NCI-H82 treated with DMSO at 0.1 percent for 48 hours (cell line): ENCODE measurements around the gene KRTAP10-4.
"Not testable (repeated sequence)": the region's sequence is repeated elsewhere in the genome, so short reads cannot be mapped to it uniquely, and the experiment has no call there.

ENCODE experiments used
- DNase-seq: peaks from one replicate; lab custom pipeline; 2025; ENCODE audit not compliant: unreplicated experiment; lab: John Stamatoyannopoulos, UW

Gene KRTAP10-4

GRCh38 chr21:44556879-44557278 lies 16.6 kb upstream of the KRTAP10-4 start:
- DNase-seq: no peak

- no peak for DNase-seq
Measured at GRCh38 chr21:44557491-44558328, 15.8 kb upstream of the KRTAP10-4 start.

- not testable (repeated sequence) for DNase-seq
Measured at GRCh38 chr21:44558329-44558675, 15.2 kb upstream of the KRTAP10-4 start.

- no peak for DNase-seq
Measured at GRCh38 chr21:44558695-44559094, 14.8 kb upstream of the KRTAP10-4 start, which contains the start of gene KRTAP10-3. KRTAP10-3 (minus strand) TSS chr21:44558795; CDS start chr21:44558715, 80 bp downstream.

GRCh38 chr21:44564099-44564498 lies 9.4 kb upstream of the KRTAP10-4 start:
- DNase-seq: no peak

GRCh38 chr21:44564886-44565598 lies 8.5 kb upstream of the KRTAP10-4 start:
- DNase-seq: no peak

- no peak for DNase-seq
Measured at GRCh38 chr21:44566403-44566802, 7.1 kb upstream of the KRTAP10-4 start.

- DNase-seq: no peak
Measured at GRCh38 chr21:44567481-44568171, 5.9 kb upstream of the KRTAP10-4 start.

GRCh38 chr21:44568261-44568660 lies 5.3 kb upstream of the KRTAP10-4 start:
- no peak for DNase-seq

GRCh38 chr21:44568667-44569556 lies 4.6 kb upstream of the KRTAP10-4 start:
- no peak for DNase-seq

- DNase-seq: no peak
Measured at GRCh38 chr21:44569861-44570517, 3.5 kb upstream of the KRTAP10-4 start.

- DNase-seq: no peak
Measured at GRCh38 chr21:44571296-44571695, 2.2 kb upstream of the KRTAP10-4 start.

GRCh38 chr21:44571844-44572782 lies 1.4 kb upstream of the KRTAP10-4 start:
- no peak for DNase-seq

- DNase-seq: no peak
Measured at GRCh38 chr21:44572959-44573583, 458 bp upstream of the KRTAP10-4 start.

- DNase-seq: no peak
Measured at GRCh38 chr21:44574457-44575306, 1.2 kb downstream of the KRTAP10-4 start.

GRCh38 chr21:44575307-44576024 lies 1.9 kb downstream of the KRTAP10-4 start:
- DNase-seq: no peak

- no peak for DNase-seq
Measured at GRCh38 chr21:44576025-44576420, 2.5 kb downstream of the KRTAP10-4 start.
